HCT116 (cell line): ENCODE data around the gene UMAD1.

Experiments
- CTCF ChIP-seq, 3 experiments: fragments of 200-600 bp in 1 of 3; sonication (generic) in 1 of 3; IDR thresholded peaks in 2 of 3; conservative IDR thresholded peaks in 1 of 3; 2 replicates each; pipeline ENCODE4 v1.5.1; 2012 to 2017; ENCODE audit warnings: low read depth in 2 of 3, low read length in 2 of 3, antibody characterized with exemption in 1 of 3, borderline replicate concordance in 1 of 3, control low read depth in 1 of 3, mild to moderate bottlenecking in 1 of 3, mixed read lengths in 1 of 3, mixed run types in 1 of 3, moderate library complexity in 1 of 3; ENCODE audit not compliant: insufficient read depth in 1 of 3
- EZH2phosphoT487 ChIP-seq: fragments of 200-600 bp; IDR thresholded peaks from 2 replicates; pipeline ENCODE4 v1.6.1; 2018; ENCODE audit warnings: antibody characterized with exemption, borderline replicate concordance

- no peak for TF ChIP-seq CTCF (IDR thresholded peaks at IDR 0.05 in 2 of 3, conservative IDR thresholded peaks at IDR 0.05 in 1 of 3; ENCODE audit: borderline replicate concordance in 1 of 3, insufficient read depth in 1 of 3, low read depth in 2 of 3, low read length in 2 of 3)
- TF ChIP-seq EZH2phosphoT487: no peak
Observed at GRCh38 chr7:7739204-7740036, 98.9 kb downstream of the UMAD1 start.
